Activated CD4-positive, alpha-beta T cell treated with anti-CD3 and anti-CD28 coated beads, Interleukin-2, amount 10 ng/mL, durations not matched to agents 24 days and 14 days (primary cell): Measurements from ENCODE around the gene NDUFA11. TPM values are rescaled to one million over a fixed set of nuclear protein-coding genes. Genes with fewer than 3 reads are reported as not detected.
A peak's percentile ranks its signal among the peaks of the same experiment; 100 is the strongest.

Experiments
- DNase-seq: peaks from one replicate; pipeline ENCODE4 v3.0.0; 2022
- H3K27ac Mint-ChIP-seq: one replicate; pipeline ENCODE4 v1.8.0; 2022; ENCODE audit warnings: mild to moderate bottlenecking, mixed read lengths
- H3K27me3 Mint-ChIP-seq: one replicate; pipeline ENCODE4 v1.8.0; 2022; ENCODE audit warnings: mixed read lengths
- H3K36me3 Mint-ChIP-seq: one replicate; pipeline ENCODE4 v1.8.0; 2022; ENCODE audit warnings: low read depth, mild to moderate bottlenecking, mixed read lengths
- H3K4me1 Mint-ChIP-seq: one replicate; pipeline ENCODE4 v1.8.0; 2021; ENCODE audit warnings: mixed read lengths
- H3K4me3 Mint-ChIP-seq: one replicate; pipeline ENCODE4 v1.8.0; 2022; ENCODE audit warnings: mild to moderate bottlenecking, moderate library complexity, mixed read lengths
- H3K9me3 Mint-ChIP-seq: one replicate; pipeline ENCODE4 v1.8.0; 2021; ENCODE audit warnings: mixed read lengths
- intact Hi-C: fragments of 100-400 bp; cut with micrococcal nuclease; formaldehyde crosslinking; loops from one replicate; pipeline ENCODE4 v1.15.1; 2023
- total RNA-seq: library from RNA; stranded (reverse); gene quantifications from 2 replicates; pipeline ENCODE4 v1.2.3, GENCODE V29; 2022

Gene NDUFA11
- total RNA-seq, 1 donor from 2014 or later: 251 TPM

DNA sequence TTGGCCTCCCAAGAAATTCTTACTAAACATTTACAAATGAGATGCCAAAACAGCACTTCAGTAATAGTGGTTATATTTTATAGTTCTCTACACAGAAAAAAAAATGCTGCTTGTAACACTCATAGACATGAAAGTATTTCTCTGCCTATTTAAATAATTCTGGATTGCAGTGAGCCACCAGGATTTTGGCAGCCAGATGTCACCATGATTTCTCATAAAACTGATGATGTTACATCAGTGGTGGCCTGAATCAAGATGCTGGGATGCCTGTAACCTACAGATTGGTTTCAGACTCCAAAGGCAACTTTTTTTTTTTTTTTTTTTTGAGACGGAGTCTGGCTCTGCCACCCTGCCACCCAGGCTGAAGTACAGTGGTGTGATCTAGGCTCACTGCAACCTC lies 7.8 kb upstream of the NDUFA11 start:
- Mint-ChIP-seq H3K4me3 (no peak overlapping the region), H3K36me3 (peaks cover 11% of the 10 kb centered on the region), H3K27ac (no peak overlapping the region), H3K27me3 (no peaks in the 10 kb centered on the region), H3K9me3 (no peaks in the 10 kb centered on the region), H3K4me1 (peaks cover 12% of the 10 kb centered on the region)
- DNase-seq: no peak
- intact Hi-C loops: no loop called here

DNA sequence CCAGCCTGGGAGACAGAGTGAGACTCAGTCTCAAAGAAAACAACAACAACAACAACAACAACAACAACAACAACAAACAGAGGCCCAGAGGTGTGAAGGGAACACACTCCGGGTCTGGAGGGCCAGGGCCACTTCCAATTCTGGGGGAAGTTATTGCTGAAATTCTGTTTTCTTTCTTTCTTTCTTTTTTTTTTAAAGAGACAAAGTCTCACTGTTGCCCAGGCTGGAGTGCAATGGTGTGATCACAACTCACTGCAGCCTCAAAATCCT lies 7.0 kb upstream of the NDUFA11 start:
- H3K27me3 Mint-ChIP-seq: no peaks in the 10 kb centered on the region
- H3K4me1 Mint-ChIP-seq: peaks cover 18% of the 10 kb centered on the region
- no peak for DNase-seq
- no peak overlapping the region for H3K27ac Mint-ChIP-seq
- intact Hi-C loops: no loop called here
- H3K4me3 Mint-ChIP-seq: no peak overlapping the region
- no peaks in the 10 kb centered on the region for H3K9me3 Mint-ChIP-seq
- H3K36me3 Mint-ChIP-seq: peaks cover 7% of the 10 kb centered on the region

DNA sequence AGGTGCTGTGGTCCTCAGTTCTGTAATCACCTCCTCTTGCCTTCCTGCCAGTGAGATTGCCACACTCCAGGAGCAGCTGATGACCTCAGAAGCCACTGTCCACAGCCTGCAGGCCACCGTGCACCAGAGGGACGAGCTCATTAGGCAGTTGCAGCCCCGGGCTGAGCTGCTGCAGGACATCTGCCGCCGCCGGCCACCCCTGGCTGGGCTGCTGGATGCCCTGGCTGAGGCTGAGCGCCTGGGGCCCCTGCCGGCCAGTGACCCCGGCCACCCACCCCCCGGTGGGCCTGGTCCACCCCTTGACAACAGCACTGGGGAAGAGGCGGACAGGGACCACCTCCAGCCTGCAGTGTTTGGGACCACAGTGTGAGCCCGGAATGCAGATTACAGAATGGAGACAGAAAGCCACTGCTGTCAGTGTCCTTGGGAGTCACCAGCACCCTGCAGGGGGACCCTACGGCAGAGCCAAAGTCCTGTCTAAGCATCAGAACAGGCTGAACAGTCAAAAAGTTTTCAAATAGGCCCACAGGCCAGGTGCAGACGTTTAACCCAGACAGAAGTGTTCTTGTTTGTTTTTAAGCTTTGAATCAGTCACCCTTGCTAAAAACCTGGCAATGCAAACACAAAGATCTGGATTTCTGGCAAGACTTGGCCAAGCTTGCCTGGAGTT lies 5.3 kb upstream of the NDUFA11 start:
- H3K9me3 Mint-ChIP-seq: no peaks in the 10 kb centered on the region
- no peak overlapping the region for H3K27ac Mint-ChIP-seq
- peaks cover 7% of the 10 kb centered on the region for H3K36me3 Mint-ChIP-seq
- H3K4me3 Mint-ChIP-seq: no peak overlapping the region
- DNase-seq: no peak
- H3K4me1 Mint-ChIP-seq: peaks cover 18% of the 10 kb centered on the region
- no peaks in the 10 kb centered on the region for H3K27me3 Mint-ChIP-seq
- intact Hi-C loops: loop anchor here (10.0 kb wide), 1 partner anchor 184 kb away; the partner anchor contains the start of genes CATSPERD and LONP1

DNA sequence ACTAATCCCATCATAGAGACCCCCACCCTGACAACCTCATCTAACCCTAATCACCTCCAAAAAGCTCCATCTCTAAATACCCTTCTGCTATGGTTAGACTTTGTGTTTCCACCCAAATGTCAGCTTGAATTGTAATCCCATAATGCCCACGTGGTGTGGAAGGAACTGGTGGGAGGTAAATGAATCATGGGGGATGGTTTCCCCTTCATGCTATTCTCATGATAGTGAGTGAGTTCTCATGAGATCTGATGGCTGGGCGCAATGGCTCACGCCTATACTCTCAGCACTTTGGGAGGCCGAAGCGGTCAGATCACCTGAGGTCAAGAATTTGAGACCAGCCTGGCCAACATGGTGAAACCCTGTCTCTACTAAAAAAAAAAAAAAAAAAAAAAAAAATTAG lies 3.7 kb upstream of the NDUFA11 start:
- H3K36me3 Mint-ChIP-seq: peaks cover 11% of the 10 kb centered on the region
- H3K4me3 Mint-ChIP-seq: peak overlapping the region; percentile 59
- DNase-seq: no peak
- intact Hi-C loops: loop anchor here (10.0 kb wide), 1 partner anchor 182 kb away; the partner anchor contains the start of genes CATSPERD and LONP1
- H3K9me3 Mint-ChIP-seq: no peaks in the 10 kb centered on the region
- no peaks in the 10 kb centered on the region for H3K27me3 Mint-ChIP-seq
- peaks cover 21% of the 10 kb centered on the region for H3K4me1 Mint-ChIP-seq
- peak overlapping the region; percentile 56 for H3K27ac Mint-ChIP-seq

DNA sequence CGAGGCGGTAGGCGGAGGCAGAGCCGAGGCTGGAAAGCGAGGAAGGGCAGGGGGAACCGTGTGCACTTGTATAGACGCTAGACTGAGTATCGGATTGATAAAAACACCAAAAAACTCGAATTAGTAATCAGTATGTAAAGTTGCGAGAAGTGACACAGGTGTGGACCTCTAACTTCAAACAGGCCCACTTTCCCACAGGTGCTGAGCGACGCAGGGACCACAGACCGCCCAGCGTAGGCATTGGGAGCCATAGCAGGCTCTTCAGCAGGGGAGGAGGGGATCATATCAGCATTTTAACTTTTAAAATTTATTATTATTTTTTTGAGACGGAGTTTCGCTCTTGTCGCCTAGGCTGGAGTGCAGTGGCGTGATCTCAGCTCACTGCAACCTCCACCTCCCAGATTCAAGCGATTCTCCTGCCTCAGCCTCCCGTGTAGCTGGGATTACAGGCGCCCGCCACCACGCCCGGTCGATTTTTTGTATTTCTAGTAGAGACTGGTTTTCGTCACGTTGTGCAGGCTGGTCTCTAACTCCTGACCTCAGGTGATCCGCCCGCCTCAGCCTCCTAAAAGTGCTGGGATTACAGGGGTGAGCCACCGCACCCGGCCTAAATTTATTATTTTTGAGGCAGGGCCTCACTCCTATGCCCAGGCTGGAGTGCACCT lies 1.7 kb upstream of the NDUFA11 start:
- Mint-ChIP-seq H3K27me3 (no peaks in the 10 kb centered on the region), H3K9me3 (no peaks in the 10 kb centered on the region), H3K4me1 (peaks cover 26% of the 10 kb centered on the region), H3K27ac (peak overlapping the region; percentile 72), H3K36me3 (peaks cover 14% of the 10 kb centered on the region), H3K4me3 (peak overlapping the region; percentile 91)
- no peak for DNase-seq
- intact Hi-C loops: loop anchor here (2.0 to 10.0 kb wide), 2 partner anchors 180 to 282 kb away; partner anchors contain the start of genes CATSPERD, LONP1, SAFB and SAFB2

DNA sequence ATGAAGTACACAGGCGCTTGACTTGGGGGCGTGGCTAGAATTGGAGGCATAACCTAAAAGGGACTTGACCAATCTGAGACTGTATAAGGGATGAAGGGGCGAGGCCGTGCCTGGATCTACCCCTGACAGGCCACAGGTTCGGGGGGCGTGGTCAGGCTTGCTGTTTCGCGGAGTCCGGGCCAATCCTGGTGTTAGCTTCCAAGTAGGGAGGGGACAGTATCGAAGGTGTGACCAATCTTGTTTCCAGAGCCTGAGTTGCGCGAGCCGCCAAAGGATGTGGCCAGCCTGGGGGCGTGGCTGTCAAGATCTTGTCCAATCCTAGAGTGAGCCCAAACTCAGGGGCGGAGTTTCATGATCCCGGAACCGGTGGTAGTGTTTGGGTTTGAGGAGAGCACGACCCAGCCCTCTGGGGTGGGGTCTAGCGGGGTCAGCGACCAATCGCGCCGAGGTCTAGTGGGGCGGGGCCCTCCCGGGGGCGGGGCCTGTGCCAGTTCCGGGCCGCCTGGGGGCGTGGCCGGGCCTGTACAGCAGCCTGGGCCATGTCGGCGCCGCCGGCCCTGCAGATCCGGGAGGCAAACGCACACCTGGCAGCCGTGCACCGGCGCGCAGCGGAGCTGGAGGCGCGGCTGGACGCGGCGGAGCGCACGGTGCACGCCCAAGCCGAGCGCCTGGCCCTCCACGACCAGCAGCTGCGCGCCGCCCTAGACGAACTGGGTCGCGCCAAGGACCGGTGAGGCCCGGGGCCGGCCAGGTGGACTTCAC lies 943 bp upstream of the NDUFA11 start, which contains the start of gene VMAC:
VMAC (plus strand) TSS at position 521 of the 762 bp plus-strand sequence; CDS start at position 540, 19 bp downstream.
- Mint-ChIP-seq H3K27ac (peak within 1 kb of the TSS; percentile 99), H3K36me3 (peaks cover 17% of the 10 kb centered on the region), H3K4me1 (peaks cover 29% of the 10 kb centered on the region), H3K4me3 (peak within 1 kb of the TSS; percentile 91), H3K27me3 (no peaks in the 10 kb centered on the region), H3K9me3 (no peaks in the 10 kb centered on the region)
- intact Hi-C loops: loop anchor here (1.0 to 10.0 kb wide), 7 partner anchors 48 to 282 kb away; partner anchors contain the start of genes CATSPERD, LONP1, RANBP3 and RPL36
- DNase-seq: peak; percentile 100

DNA sequence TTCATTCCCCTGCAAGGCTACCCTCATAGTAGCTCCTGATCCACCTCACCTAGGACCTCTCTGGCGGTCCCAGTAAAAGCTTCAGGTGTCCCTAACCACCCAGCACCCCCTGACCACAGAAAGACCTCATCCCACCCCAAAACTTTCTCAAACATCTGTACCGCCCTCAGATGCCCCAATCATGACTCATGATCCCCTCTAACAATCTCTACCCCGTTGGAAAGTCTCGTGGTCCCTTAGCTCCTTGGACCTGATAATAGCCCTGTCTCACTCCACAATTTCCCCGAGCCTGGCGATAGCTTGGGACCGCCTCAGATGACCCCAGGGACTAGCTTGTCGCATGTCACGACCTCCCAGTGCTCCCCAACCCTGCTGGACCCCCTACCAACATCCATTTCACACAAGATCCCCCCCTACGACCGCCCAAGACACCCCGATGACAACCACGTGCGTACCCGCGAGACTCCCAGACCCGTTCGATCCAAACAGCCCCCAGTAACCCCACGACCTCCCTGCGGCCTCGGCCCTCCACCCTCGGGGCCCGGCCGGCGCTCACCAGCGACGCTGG lies 450 bp downstream of the NDUFA11 start:
- peak overlapping the region; percentile 91 for H3K4me3 Mint-ChIP-seq
- H3K36me3 Mint-ChIP-seq: peaks cover 17% of the 10 kb centered on the region
- H3K4me1 Mint-ChIP-seq: peaks cover 29% of the 10 kb centered on the region
- no peaks in the 10 kb centered on the region for H3K27me3 Mint-ChIP-seq
- no peaks in the 10 kb centered on the region for H3K9me3 Mint-ChIP-seq
- peak overlapping the region; percentile 99 for H3K27ac Mint-ChIP-seq
- intact Hi-C loops: loop anchor here (5.0 to 10.0 kb wide), 3 partner anchors 49 to 178 kb away; partner anchors contain the start of genes CATSPERD and LONP1
- DNase-seq: no peak

DNA sequence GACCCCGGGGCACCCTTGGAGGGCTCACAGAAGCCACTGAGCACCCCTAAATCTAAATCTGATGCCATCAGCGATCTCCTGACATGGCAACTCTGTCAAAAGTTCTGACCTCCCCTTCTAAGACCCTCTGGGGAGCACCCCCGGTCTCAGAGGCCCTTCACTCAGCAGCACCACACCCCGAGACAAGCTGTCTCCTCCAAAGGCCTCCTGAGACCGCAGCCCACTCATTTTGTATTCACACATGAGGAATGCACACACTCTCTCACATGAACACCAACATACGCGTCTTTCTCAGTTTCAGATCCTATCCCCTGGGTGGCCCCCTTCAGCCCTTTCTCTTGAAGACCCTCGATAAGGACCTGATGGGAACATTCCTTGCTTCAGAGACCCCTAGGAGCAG lies 2.6 kb downstream of the NDUFA11 start:
- Mint-ChIP-seq H3K27ac (peak overlapping the region; percentile 32), H3K9me3 (no peaks in the 10 kb centered on the region), H3K27me3 (no peaks in the 10 kb centered on the region), H3K4me1 (peaks cover 13% of the 10 kb centered on the region), H3K36me3 (peaks cover 13% of the 10 kb centered on the region), H3K4me3 (no peak overlapping the region)
- DNase-seq: no peak
- intact Hi-C loops: loop anchor here (5.0 to 10.0 kb wide), 3 partner anchors 51 to 176 kb away; partner anchors contain the start of genes CATSPERD and LONP1

DNA sequence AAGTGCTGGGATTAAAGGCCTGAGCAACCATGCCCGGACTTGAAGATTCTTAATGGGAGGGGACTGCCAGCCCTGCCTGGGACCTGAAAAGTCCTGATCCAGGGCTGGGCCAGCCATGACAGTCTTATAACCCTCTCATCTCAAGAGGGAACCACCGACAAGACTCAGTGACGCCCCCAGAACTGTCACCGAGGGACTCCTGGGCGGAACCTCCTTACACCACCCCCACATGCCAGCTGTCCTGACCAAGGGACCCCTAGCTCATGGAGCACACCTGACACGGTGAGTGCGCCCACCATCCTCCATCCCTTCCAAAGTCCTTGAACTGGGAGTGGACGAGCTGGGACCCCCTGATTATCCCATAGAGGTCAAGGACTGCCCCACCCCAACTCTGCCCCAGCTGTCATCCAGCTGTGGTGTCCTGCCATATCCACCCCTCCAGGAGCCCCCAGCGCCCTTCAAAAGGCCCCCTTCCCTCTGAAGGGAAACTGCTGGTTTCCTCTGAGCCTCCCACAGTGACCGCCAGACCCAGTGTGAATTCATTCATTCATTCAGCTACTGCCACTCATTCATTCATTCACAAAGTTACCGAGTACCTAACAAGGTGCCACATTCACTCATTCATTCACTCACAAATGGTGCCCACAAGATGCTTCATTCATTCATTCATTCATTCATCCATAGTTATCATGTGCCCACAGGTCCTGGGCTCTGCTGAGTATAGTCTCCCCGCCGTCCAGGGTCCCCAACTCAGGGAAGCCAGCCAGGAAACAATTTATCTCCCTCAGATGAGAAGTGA lies 3.7 kb downstream of the NDUFA11 start:
- H3K36me3 Mint-ChIP-seq: peaks cover 15% of the 10 kb centered on the region
- H3K27ac Mint-ChIP-seq: no peak overlapping the region
- peaks cover 11% of the 10 kb centered on the region for H3K4me1 Mint-ChIP-seq
- intact Hi-C loops: loop anchor here (5.0 to 10.0 kb wide), 3 partner anchors 52 to 175 kb away; partner anchors contain the start of genes CATSPERD and LONP1
- H3K4me3 Mint-ChIP-seq: no peak overlapping the region
- H3K9me3 Mint-ChIP-seq: no peaks in the 10 kb centered on the region
- DNase-seq: no peak
- no peaks in the 10 kb centered on the region for H3K27me3 Mint-ChIP-seq

DNA sequence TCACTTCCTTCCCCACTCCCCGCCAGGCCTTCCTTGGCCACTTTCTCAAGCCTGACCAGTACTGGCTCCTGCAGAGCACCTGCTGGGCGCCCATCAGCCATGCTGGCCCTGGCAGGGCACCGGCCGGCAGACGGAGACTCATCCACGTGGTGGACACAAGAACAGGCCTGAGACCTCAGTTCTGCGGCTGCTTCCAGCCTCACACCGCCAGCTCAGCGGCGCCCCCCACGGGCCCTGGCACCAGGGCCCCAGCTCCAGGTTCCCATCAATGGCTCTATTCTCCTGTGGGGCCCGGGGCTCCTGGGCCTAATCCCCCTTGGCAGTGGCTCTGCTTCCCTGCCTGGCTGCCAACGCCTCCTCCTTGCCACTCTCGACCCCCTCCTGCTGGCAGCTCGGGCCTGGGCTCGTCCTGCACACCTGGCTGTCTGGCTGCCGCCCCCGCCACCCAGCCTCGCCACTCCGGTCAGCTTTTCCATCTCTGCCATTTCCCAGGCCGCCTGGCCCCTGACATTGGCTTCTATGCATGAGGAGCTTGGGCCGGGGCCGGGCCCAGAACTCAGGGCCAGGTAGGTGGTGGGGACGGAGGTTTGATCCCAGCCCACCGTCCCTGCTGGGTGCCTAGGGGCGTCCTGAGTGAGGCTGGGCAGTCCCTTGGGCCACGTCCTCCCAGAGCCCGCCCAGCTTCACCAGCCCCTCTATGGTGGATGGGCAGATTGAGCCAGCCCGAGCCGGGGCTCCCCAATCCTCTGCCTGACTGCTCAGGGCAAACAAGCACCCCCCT lies 6.2 kb downstream of the NDUFA11 start:
- Mint-ChIP-seq H3K4me3 (no peak overlapping the region), H3K27me3 (no peaks in the 10 kb centered on the region), H3K4me1 (peaks cover 8% of the 10 kb centered on the region), H3K9me3 (no peaks in the 10 kb centered on the region), H3K36me3 (peaks cover 10% of the 10 kb centered on the region), H3K27ac (no peak overlapping the region)
- intact Hi-C loops: no loop called here
- DNase-seq: no peak

DNA sequence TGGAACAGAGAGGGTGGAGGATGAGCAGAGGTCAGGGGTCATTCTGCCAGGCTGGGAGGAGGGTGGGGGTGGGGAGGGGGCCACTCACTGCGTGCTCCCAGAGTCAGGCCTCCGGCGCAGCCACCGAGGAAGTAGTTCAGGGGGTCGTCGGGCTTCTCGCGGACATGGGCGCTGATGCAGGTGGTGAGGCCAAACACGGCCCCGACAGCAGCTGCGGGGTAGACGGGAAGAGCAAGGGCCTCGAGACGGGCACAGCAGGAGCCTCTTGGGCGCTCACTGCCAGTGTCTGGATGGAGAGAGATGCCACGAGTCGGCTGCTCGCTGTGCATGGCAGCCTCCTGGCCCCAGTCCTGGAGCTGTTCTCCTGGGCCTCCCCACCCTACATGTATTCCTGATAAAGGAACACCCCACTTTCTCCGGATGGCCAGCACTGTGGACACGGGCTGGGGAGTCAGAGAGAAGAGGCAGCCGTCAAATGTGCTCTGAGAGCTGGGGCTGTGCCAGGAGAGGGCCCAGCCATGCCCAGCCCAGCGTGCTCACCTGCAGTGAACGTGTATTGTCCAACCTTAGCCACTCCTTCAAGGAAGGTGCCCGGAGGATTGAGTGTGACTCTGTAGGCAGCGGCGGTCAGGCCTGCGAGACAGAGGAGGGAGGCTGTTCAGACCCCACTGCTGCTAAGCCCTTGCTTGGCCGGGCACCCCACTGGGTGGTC lies 7.1 kb downstream of the NDUFA11 start:
- Mint-ChIP-seq H3K27ac (no peak overlapping the region), H3K4me1 (peaks cover 8% of the 10 kb centered on the region), H3K36me3 (peaks cover 10% of the 10 kb centered on the region), H3K9me3 (no peaks in the 10 kb centered on the region), H3K4me3 (no peak overlapping the region), H3K27me3 (no peaks in the 10 kb centered on the region)
- no peak for DNase-seq
- intact Hi-C loops: no loop called here

DNA sequence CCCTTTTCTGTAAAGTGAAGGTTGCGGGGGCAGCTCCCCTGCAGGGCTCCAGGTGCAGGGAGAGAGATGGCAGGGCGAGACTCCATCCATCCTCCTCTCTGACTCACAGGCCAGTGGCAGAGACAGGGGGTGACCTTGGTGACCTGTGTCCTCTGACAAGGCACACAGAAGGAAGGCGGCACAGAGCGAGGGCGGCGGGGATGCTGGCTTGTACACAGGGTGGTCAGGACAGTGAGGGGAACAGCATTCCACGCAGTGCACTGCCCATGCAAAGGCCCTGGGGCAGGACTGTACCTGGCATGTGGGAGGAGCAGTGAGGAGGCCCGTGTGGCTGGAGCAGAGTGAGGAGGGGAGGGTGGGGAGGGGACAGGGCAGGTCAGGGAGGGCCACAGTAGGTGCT lies 7.7 kb downstream of the NDUFA11 start:
- intact Hi-C loops: no loop called here
- peaks cover 5% of the 10 kb centered on the region for H3K4me1 Mint-ChIP-seq

More for the DNA sequence above, 7.7 kb downstream of the NDUFA11 start:
- Mint-ChIP-seq H3K27me3 (no peaks in the 10 kb centered on the region), H3K36me3 (peaks cover 8% of the 10 kb centered on the region), H3K27ac (no peak overlapping the region), H3K4me3 (no peak overlapping the region), H3K9me3 (no peaks in the 10 kb centered on the region)
- no peak for DNase-seq
